PC-9 (cell line): ENCODE data around the gene SLC25A24. TPM values are rescaled to one million over a fixed set of nuclear protein-coding genes. Genes with fewer than 3 reads are reported as not detected.

ENCODE experiments used
- BruUV-seq: library from RNA; stranded (reverse); fragments of 400-500 nt; replicated peaks from 2 replicates; lab custom pipeline; 2021; lab: Mats Ljungman, UMichigan
- CTCF ChIA-PET: fragments of 300-600 bp; sonication (Branson Sonifier 250); formaldehyde crosslinking; loops from one replicate; lab custom pipeline; 2022; ENCODE audit warnings: antibody characterized with exemption; lab: Charles Lee
- POLR2A ChIA-PET: fragments of 300-600 bp; sonication (Branson Sonifier 250); formaldehyde crosslinking; loops from one replicate; lab custom pipeline; 2022; ENCODE audit warnings: antibody characterized with exemption; ENCODE audit not compliant: unreplicated experiment; lab: Charles Lee
- DNase-seq, 2 experiments: peaks; one replicate each; pipeline versions ENCODE4 v3.0.0 to v3.0.0-alpha.2; 2015 to 2022; ENCODE audit warnings: mixed read lengths in 1 of 2
- H2AFZ ChIP-seq: fragments of 200-600 bp; sonication (generic); 2 replicates; pipeline ENCODE4 v1.8.1; 2017; ENCODE audit warnings: antibody characterized with exemption
- H3F3A ChIP-seq: fragments of 200-600 bp; sonication (generic); 2 replicates; pipeline ENCODE4 v1.8.1; 2017; ENCODE audit warnings: antibody characterized with exemption, mild to moderate bottlenecking, low read depth; ENCODE audit not compliant: insufficient read depth
- H3K27ac ChIP-seq: fragments of 200-600 bp; sonication (generic); 2 replicates; pipeline ENCODE4 v1.6.1; 2016; ENCODE audit warnings: mixed run types
- H3K27me3 ChIP-seq: fragments of 200-600 bp; sonication (generic); 2 replicates; pipeline ENCODE4 v1.6.1; 2016; ENCODE audit warnings: low read depth, mixed run types; ENCODE audit not compliant: insufficient read depth
- H3K36me3 ChIP-seq: fragments of 200-600 bp; sonication (generic); 2 replicates; pipeline ENCODE4 v1.6.1; 2016; ENCODE audit warnings: low read depth, mixed run types
- H3K4me1 ChIP-seq: fragments of 200-600 bp; sonication (generic); replicated peaks from 2 replicates; pipeline ENCODE4 v1.6.1; 2016; ENCODE audit warnings: mixed run types; ENCODE audit not compliant: insufficient read depth
- H3K4me2 ChIP-seq: fragments of 200-600 bp; sonication (generic); 2 replicates; pipeline ENCODE4 v1.6.1; 2017; ENCODE audit warnings: mixed run types
- H3K4me3 ChIP-seq: fragments of 200-600 bp; sonication (generic); 2 replicates; pipeline ENCODE4 v1.6.1; 2016; ENCODE audit warnings: mixed run types
- H3K79me2 ChIP-seq: fragments of 200-600 bp; sonication (generic); 2 replicates; pipeline ENCODE4 v1.6.1; 2017; ENCODE audit warnings: low read depth, mixed run types
- H3K9me2 ChIP-seq: fragments of 200-600 bp; sonication (generic); 2 replicates; pipeline ENCODE4 v1.8.1; 2017; ENCODE audit warnings: mild to moderate bottlenecking; ENCODE audit not compliant: insufficient read depth
- H3K9me3 ChIP-seq: fragments of 200-600 bp; sonication (generic); 2 replicates; pipeline ENCODE4 v1.8.1; 2016; ENCODE audit warnings: low read depth; ENCODE audit not compliant: insufficient read depth
- H4K20me1 ChIP-seq: fragments of 200-600 bp; sonication (generic); 2 replicates; pipeline ENCODE4 v1.8.1; 2017; ENCODE audit not compliant: insufficient read depth
- CTCF ChIP-seq: fragments of 200-600 bp; sonication (generic); conservative IDR thresholded peaks from 2 replicates; pipeline ENCODE4 v1.6.1; 2017; ENCODE audit warnings: mixed run types, antibody characterized with exemption, mild to moderate bottlenecking, moderate library complexity
- EZH2 ChIP-seq: fragments of 200-600 bp; sonication (generic); IDR thresholded peaks from 2 replicates; pipeline ENCODE4 v1.8.0; 2017; ENCODE audit warnings: antibody characterized with exemption, low read depth
- intact Hi-C: fragments of 100-400 bp; cut with micrococcal nuclease; formaldehyde crosslinking; loops from one replicate; pipeline ENCODE4 v1.10.0; 2022; ENCODE audit not compliant: unreplicated experiment
- total RNA-seq: library from RNA; stranded (reverse); gene quantifications from 2 replicates; pipeline ENCODE4 v1.2.3, GENCODE V29; 2021

Gene SLC25A24
- total RNA-seq, 1 experiment from 2014 or later: 60.5 TPM

- H3K9me3 ChIP-seq: no peaks in the 10 kb centered on the region; the same call in 1 of the 2 replicates
- H3K27me3 ChIP-seq: no peaks in the 10 kb centered on the region
- ChIA-PET POLR2A (no interaction called here), CTCF (interaction anchor here (0.5 kb wide), 1 partner anchor 785 kb away, joined by 3 read pairs; no protein-coding TSS in a partner anchor)
- H3F3A ChIP-seq: 0 out of 2 replicates have a peak, but pooled peaks cover 6% of the 10 kb centered on the region
- H3K79me2 ChIP-seq: no peaks in the 10 kb centered on the region
- no peaks in the 10 kb centered on the region for H3K36me3 ChIP-seq
- no peak overlapping the region for H3K4me3 ChIP-seq
- TF ChIP-seq CTCF (no peak), EZH2 (no peak)
- H4K20me1 ChIP-seq: no peaks in the 10 kb centered on the region
- no peaks in the 10 kb centered on the region for H3K9me2 ChIP-seq
- H2AFZ ChIP-seq: no peak overlapping the region
- no peak overlapping the region for H3K27ac ChIP-seq
- no TSS peak for BruUV-seq
- peaks cover 21% of the 10 kb centered on the region for H3K4me1 ChIP-seq
- no peak for DNase-seq
- intact Hi-C loops: loop anchor here (5.0 kb wide), 1 partner anchor 100 kb away; no protein-coding TSS in a partner anchor
- H3K4me2 ChIP-seq: no peak overlapping the region
These were observed 82.9 kb downstream of the SLC25A24 start for GRCh38 chr1:108117237-108117636.

GRCh38 chr1:108114033-108114599 lies 86.0 kb downstream of the SLC25A24 start:
- intact Hi-C loops: no loop called here
- TF ChIP-seq EZH2: no peak
- TF ChIP-seq CTCF: no peak

GRCh38 chr1:108113496-108113895 lies 86.6 kb downstream of the SLC25A24 start:
- Histone ChIP-seq H3K27ac (no peak overlapping the region), H3K36me3 (no peaks in the 10 kb centered on the region), H3K4me1 (peaks cover 7% of the 10 kb centered on the region), H3K27me3 (no peaks in the 10 kb centered on the region), H4K20me1 (no peaks in the 10 kb centered on the region), H3K9me3 (no peaks in the 10 kb centered on the region), H3K4me3 (no peak overlapping the region), H3K4me2 (no peak overlapping the region), H3K9me2 (no peaks in the 10 kb centered on the region), H3K79me2 (no peaks in the 10 kb centered on the region), H3F3A (no peaks in the 10 kb centered on the region), H2AFZ (no peak overlapping the region)
- TF ChIP-seq CTCF (no peak), EZH2 (no peak)
- no TSS peak for BruUV-seq
- no peak for DNase-seq
- POLR2A ChIA-PET: no interaction called here
- intact Hi-C loops: no loop called here
- CTCF ChIA-PET: no interaction called here

More at GRCh38 chr1:108114033-108114599, 86.0 kb downstream of the SLC25A24 start:
- Histone ChIP-seq H3K36me3 (no peaks in the 10 kb centered on the region), H2AFZ (no peak overlapping the region; the same call in 1 of the 2 replicates), H3K4me2 (no peak overlapping the region), H3K4me1 (peaks cover 14% of the 10 kb centered on the region), H3K79me2 (no peaks in the 10 kb centered on the region), H3K9me3 (no peaks in the 10 kb centered on the region), H3K4me3 (no peak overlapping the region), H3K27ac (no peak overlapping the region), H3K9me2 (no peaks in the 10 kb centered on the region), H4K20me1 (no peaks in the 10 kb centered on the region), H3F3A (0 out of 2 replicates have a peak, but pooled peaks cover 6% of the 10 kb centered on the region), H3K27me3 (no peaks in the 10 kb centered on the region)
- ChIA-PET POLR2A (interaction anchor here (0.7 kb wide), 1 partner anchor 113 kb away, joined by 14 read pairs; no protein-coding TSS in a partner anchor), CTCF (no interaction called here)
- no peak for DNase-seq
- no TSS peak for BruUV-seq
